ENCODE results near the gene CD200R1L.

The CD200R1L gene

DNA sequence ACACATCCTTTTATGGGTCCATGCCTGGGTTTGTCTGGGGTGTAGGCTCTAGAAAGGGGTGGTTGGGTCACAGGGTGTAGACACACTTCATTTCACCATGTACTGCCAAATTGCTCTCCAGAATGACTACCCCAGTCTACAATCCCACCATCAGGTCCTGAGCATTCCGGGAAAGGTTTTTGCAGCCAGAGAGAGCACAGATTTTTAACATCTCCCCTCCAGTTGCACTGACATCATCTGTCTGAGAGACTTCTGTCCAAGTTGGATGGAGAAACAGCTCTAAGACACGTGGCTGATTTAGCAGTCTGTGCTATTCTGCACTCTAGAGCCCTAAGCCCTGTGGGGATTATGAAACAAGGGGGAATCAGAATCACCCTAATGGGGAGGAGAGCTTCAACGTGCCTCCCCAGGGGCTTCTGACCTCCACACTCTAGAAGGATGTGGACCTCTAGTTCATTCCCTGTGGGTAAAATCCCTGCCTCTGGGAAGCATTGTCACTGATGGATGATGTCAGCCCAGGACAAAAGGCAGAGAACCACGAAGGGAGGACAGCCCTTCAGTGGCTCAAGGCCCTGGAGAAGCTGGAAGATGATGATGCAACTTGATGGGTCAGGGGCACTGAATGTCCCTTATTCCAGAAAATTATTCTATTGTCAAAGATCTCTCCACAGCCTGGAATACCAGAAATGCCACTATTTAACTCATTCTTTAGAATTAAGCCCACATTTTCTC lies 71.5 kb downstream of the CD200R1L start:
- TF ChIP-seq, protein P1, sequence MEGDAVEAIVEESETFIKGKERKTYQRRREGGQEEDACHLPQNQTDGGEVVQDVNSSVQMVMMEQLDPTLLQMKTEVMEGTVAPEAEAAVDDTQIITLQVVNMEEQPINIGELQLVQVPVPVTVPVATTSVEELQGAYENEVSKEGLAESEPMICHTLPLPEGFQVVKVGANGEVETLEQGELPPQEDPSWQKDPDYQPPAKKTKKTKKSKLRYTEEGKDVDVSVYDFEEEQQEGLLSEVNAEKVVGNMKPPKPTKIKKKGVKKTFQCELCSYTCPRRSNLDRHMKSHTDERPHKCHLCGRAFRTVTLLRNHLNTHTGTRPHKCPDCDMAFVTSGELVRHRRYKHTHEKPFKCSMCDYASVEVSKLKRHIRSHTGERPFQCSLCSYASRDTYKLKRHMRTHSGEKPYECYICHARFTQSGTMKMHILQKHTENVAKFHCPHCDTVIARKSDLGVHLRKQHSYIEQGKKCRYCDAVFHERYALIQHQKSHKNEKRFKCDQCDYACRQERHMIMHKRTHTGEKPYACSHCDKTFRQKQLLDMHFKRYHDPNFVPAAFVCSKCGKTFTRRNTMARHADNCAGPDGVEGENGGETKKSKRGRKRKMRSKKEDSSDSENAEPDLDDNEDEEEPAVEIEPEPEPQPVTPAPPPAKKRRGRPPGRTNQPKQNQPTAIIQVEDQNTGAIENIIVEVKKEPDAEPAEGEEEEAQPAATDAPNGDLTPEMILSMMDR (IDR thresholded peaks at IDR 0.05; ENCODE audit: low read length) = no peak
- TF ChIP-seq EZH2 (IDR thresholded peaks at IDR 0.05; ENCODE audit: borderline replicate concordance, low read length) = no peak
- Histone ChIP-seq H3K9me2 (ENCODE audit: low read depth, low read length) (no peaks in the 10 kb centered on the region), H3K4me2 (ENCODE audit: low read length) (no peak overlapping the region), H3K4me3 (ENCODE audit: low read depth, low read length, poor library complexity, severe bottlenecking) (no peak overlapping the region), H3K36me3 (ENCODE audit: insufficient read depth, low read length) (no peaks in the 10 kb centered on the region), H3F3A (ENCODE audit: insufficient read depth, low read length) (no peaks in the 10 kb centered on the region), H3K27ac (ENCODE audit: low read depth, low read length, poor library complexity, severe bottlenecking) (no peak overlapping the region), H2AFZ (ENCODE audit: low read length) (no peak overlapping the region), H3K79me2 (ENCODE audit: insufficient read depth, low read length) (no peaks in the 10 kb centered on the region), H3K27me3 (ENCODE audit: insufficient read depth, low read length) (no peaks in the 10 kb centered on the region), H3K4me1 (ENCODE audit: insufficient read depth, low read length, severe bottlenecking) (no peaks in the 10 kb centered on the region), H3K9ac (ENCODE audit: low read length) (no peak overlapping the region), H4K20me1 (ENCODE audit: insufficient read depth, low read length) (no peaks in the 10 kb centered on the region), H3K9me3 (ENCODE audit: low read length) (no peaks in the 10 kb centered on the region)

DNA sequence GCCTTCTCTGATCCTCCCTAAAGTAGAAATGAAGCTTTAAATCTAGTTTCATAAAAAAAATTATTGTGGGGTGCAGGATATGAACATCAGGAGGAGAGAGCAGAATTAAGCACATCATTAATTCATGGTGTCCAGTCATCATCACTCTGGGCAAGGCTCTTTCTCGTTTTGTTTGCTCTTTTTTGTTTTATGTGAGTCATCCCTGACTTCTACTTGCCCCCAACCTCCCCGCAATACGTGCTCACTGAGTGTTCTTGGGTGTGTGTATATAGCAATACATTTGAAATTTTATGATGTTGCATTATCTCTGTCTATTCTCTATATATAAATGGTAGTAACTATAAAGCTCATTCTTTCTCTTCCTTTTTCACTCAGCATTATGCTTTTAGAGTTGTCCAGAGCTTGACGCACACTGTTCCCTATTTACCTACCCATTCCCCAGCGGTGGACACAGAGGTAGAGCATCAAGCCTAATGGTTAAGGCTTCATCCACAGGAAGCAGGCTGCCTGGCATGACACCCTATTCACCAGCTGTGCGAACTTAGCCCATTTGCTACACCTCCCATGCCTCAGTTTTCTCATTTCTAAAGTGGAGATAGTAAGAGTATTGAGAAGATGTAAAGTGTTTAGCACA lies 72.3 kb downstream of the CD200R1L start:
- no peaks in the 10 kb centered on the region for H3K27me3 ChIP-seq (ENCODE audit: insufficient read depth, low read length)
- no peaks in the 10 kb centered on the region for H3K9me2 ChIP-seq (ENCODE audit: low read depth, low read length)
- H4K20me1 ChIP-seq (ENCODE audit: insufficient read depth, low read length) = no peaks in the 10 kb centered on the region
- no peak for TF ChIP-seq EZH2 (IDR thresholded peaks at IDR 0.05; ENCODE audit: borderline replicate concordance, low read length)
- TF ChIP-seq, protein P1 (IDR thresholded peaks at IDR 0.05; ENCODE audit: low read length) = no peak
- H3K27ac ChIP-seq (ENCODE audit: low read depth, low read length, poor library complexity, severe bottlenecking) = no peak overlapping the region
- no peak overlapping the region for H2AFZ ChIP-seq (ENCODE audit: low read length)
- H3K4me3 ChIP-seq (ENCODE audit: low read depth, low read length, poor library complexity, severe bottlenecking) = no peak overlapping the region
- no peaks in the 10 kb centered on the region for H3K79me2 ChIP-seq (ENCODE audit: insufficient read depth, low read length)
- H3K9ac ChIP-seq (ENCODE audit: low read length) = no peak overlapping the region
- no peaks in the 10 kb centered on the region for H3K4me1 ChIP-seq (ENCODE audit: insufficient read depth, low read length, severe bottlenecking)
- H3K9me3 ChIP-seq (ENCODE audit: low read length) = no peaks in the 10 kb centered on the region
- H3K4me2 ChIP-seq (ENCODE audit: low read length) = no peak overlapping the region
- H3K36me3 ChIP-seq (ENCODE audit: insufficient read depth, low read length) = no peaks in the 10 kb centered on the region
- H3F3A ChIP-seq (ENCODE audit: insufficient read depth, low read length) = no peaks in the 10 kb centered on the region

DNA sequence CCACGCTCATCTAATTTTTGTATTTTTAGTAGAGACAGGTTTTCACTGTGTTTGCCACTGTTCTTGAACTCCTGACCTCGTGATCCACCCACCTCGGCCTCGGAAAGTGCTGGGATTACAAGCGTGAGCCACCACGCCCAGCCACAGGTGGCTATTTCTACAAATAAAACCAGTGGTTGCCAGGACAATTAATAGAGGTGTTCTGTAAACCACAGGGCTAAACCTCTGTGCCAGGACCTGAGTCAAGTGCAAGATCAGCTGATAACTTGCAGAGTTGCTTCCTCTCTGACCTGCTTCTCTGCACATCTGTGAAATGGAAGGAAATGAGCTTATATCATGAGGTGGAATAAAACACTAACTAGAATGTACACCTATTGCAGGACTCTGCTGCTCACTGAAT lies 72.8 kb downstream of the CD200R1L start:
- no peaks in the 10 kb centered on the region for H3K9me3 ChIP-seq (ENCODE audit: low read length)
- H3K27me3 ChIP-seq (ENCODE audit: insufficient read depth, low read length) = no peaks in the 10 kb centered on the region
- H3K36me3 ChIP-seq (ENCODE audit: insufficient read depth, low read length) = no peaks in the 10 kb centered on the region
- H3K79me2 ChIP-seq (ENCODE audit: insufficient read depth, low read length) = no peaks in the 10 kb centered on the region
- no peaks in the 10 kb centered on the region for H4K20me1 ChIP-seq (ENCODE audit: insufficient read depth, low read length)
- H3K4me2 ChIP-seq (ENCODE audit: low read length) = no peak overlapping the region
- TF ChIP-seq, protein P1 (IDR thresholded peaks at IDR 0.05; ENCODE audit: low read length) = no peak
- no peak for TF ChIP-seq EZH2 (IDR thresholded peaks at IDR 0.05; ENCODE audit: borderline replicate concordance, low read length)
- no peak overlapping the region for H3K4me3 ChIP-seq (ENCODE audit: low read depth, low read length, poor library complexity, severe bottlenecking)
- no peaks in the 10 kb centered on the region for H3K9me2 ChIP-seq (ENCODE audit: low read depth, low read length)
- no peak overlapping the region for H3K27ac ChIP-seq (ENCODE audit: low read depth, low read length, poor library complexity, severe bottlenecking)
- no peak overlapping the region for H2AFZ ChIP-seq (ENCODE audit: low read length)
- H3F3A ChIP-seq (ENCODE audit: insufficient read depth, low read length) = no peaks in the 10 kb centered on the region
- no peaks in the 10 kb centered on the region for H3K4me1 ChIP-seq (ENCODE audit: insufficient read depth, low read length, severe bottlenecking)
- H3K9ac ChIP-seq (ENCODE audit: low read length) = no peak overlapping the region

All from OCI-LY1 (cell line).